ENCODE measurements around the gene RANBP1. TPM values are rescaled to one million over a fixed set of nuclear protein-coding genes. Genes with fewer than 3 reads are reported as not detected.
A peak's percentile ranks its signal among the peaks of the same experiment; 100 is the strongest.

The RANBP1 gene
- total and polyA plus RNA-seq, 12 donors: 31.8 to 71.7 (median 39.0) TPM

- TF ChIP-seq, protein P1, sequence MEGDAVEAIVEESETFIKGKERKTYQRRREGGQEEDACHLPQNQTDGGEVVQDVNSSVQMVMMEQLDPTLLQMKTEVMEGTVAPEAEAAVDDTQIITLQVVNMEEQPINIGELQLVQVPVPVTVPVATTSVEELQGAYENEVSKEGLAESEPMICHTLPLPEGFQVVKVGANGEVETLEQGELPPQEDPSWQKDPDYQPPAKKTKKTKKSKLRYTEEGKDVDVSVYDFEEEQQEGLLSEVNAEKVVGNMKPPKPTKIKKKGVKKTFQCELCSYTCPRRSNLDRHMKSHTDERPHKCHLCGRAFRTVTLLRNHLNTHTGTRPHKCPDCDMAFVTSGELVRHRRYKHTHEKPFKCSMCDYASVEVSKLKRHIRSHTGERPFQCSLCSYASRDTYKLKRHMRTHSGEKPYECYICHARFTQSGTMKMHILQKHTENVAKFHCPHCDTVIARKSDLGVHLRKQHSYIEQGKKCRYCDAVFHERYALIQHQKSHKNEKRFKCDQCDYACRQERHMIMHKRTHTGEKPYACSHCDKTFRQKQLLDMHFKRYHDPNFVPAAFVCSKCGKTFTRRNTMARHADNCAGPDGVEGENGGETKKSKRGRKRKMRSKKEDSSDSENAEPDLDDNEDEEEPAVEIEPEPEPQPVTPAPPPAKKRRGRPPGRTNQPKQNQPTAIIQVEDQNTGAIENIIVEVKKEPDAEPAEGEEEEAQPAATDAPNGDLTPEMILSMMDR (IDR thresholded peaks at IDR 0.05): no peak
- Histone ChIP-seq H3K27me3 (no peaks in the 10 kb centered on the region), H3K36me3 (peaks cover 4 to 100% (median 84%) of the 10 kb centered on the region in 9 donors), H3K4me1 (peaks cover 0 to 12% (median 0%) of the 10 kb centered on the region in 9 donors), H3K9me3 (peaks cover 0 to 8% (median 3%) of the 10 kb centered on the region in 11 donors), H3K4me3 (no peak overlapping the region), H3K27ac (peak overlapping the region in 6 of 10 donors; percentile 24 to 53 (median 39))
- intact Hi-C loops (cut with DNase I): loop anchor here in 1 of 10 donors (5.0 kb wide), 1 partner anchor 66 kb away; no protein-coding TSS in a partner anchor
- ATAC-seq (peak; percentile 94 to 99 (median 96)), DNase-seq (peak; percentile 69 to 77)
- 78 to 81% methylated on average over 13 of the region's 13 CpGs for WGBS, 2 donors
Measured at GRCh38 chr22:20093418-20094196, 22.3 kb upstream of the RANBP1 start.

- Histone ChIP-seq H3K27me3 (no peaks in the 10 kb centered on the region), H3K4me3 (no peak overlapping the region), H3K4me1 (peaks cover 0 to 12% (median 0%) of the 10 kb centered on the region in 9 donors), H3K36me3 (peaks cover 4 to 100% (median 84%) of the 10 kb centered on the region in 9 donors), H3K27ac (peak overlapping the region in 3 of 10 donors; percentile 37 to 51 (median 41)), H3K9me3 (peaks cover 0 to 8% (median 3%) of the 10 kb centered on the region in 11 donors)
- WGBS, 2 donors: 92 to 96% methylated on average over 15 of the region's 15 CpGs
- intact Hi-C loops (cut with DNase I): loop anchor here in 1 of 10 donors (5.0 kb wide), 1 partner anchor 67 kb away; no protein-coding TSS in a partner anchor
- DNase-seq (no peak), ATAC-seq (peak in 2 of 8 donors; percentile 10 to 11)
- TF ChIP-seq, protein P1 (IDR thresholded peaks at IDR 0.05): no peak
Measured at GRCh38 chr22:20094197-20094807, 21.6 kb upstream of the RANBP1 start.

DNA sequence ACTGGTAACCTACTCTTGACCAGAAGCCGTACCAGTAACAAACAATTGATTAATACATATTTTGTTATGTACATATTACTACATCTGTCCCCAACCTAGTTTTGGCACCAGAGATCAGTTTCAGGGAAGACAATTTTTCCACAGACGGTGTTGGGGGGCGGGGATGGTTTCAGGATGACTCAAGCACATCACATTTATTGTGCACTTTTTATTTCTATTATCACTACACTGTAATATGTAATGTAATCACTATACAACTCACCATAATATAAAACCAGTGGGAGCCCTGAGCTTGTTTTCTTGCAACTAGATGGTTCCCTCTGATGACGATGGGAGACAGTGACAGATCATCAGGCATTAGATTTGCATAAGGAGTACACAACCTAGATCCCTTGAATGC is 20.4 kb upstream of the RANBP1 start:
- peaks cover 0 to 8% (median 3%) of the 10 kb centered on the region in 11 donors for H3K9me3 ChIP-seq
- TF ChIP-seq, protein P1 (IDR thresholded peaks at IDR 0.05): no peak
- intact Hi-C loops (cut with DNase I): no loop called here
- peaks cover 0 to 12% (median 4%) of the 10 kb centered on the region in 9 donors for H3K4me1 ChIP-seq
- no peaks in the 10 kb centered on the region for H3K27me3 ChIP-seq
- DNase-seq: no peak
- ATAC-seq: no peak
- no peak overlapping the region for H3K4me3 ChIP-seq
- no peak overlapping the region for H3K27ac ChIP-seq
- 98 to 99% methylated on average over 4 of the region's 4 CpGs for WGBS, 2 donors
- H3K36me3 ChIP-seq: peaks cover 2 to 100% (median 78%) of the 10 kb centered on the region in 9 donors

- intact Hi-C loops (cut with DNase I): no loop called here
- no peak for DNase-seq
- Histone ChIP-seq H3K4me3 (no peak overlapping the region), H3K36me3 (peaks cover 0 to 100% (median 65%) of the 10 kb centered on the region in 9 donors), H3K27ac (no peak overlapping the region), H3K9me3 (peaks cover 0 to 8% (median 3%) of the 10 kb centered on the region in 11 donors), H3K4me1 (peaks cover 0 to 12% (median 4%) of the 10 kb centered on the region in 9 donors), H3K27me3 (no peaks in the 10 kb centered on the region)
- WGBS, 2 donors: 97 to 98% methylated on average over 2 of the region's 2 CpGs
- no peak for ATAC-seq
- TF ChIP-seq, protein P1 (IDR thresholded peaks at IDR 0.05): no peak
Measured at GRCh38 chr22:20096574-20097420, 19.1 kb upstream of the RANBP1 start.

All from heart right ventricle (tissue), 16 donors.